GM19099 (cell line): ENCODE data around the gene SWSAP1.

Experiments
- POLR2A ChIP-seq: IDR thresholded peaks from 3 replicates; pipeline ENCODE4 v1.6.1; 2011; ENCODE audit warnings: low read depth; ENCODE audit not compliant: insufficient read length; ENCODE audit errors: extremely low read depth

SWSAP1 gene

GRCh38 chr19:11370744-11371143, 3.7 kb upstream of the SWSAP1 start:
- no peak for TF ChIP-seq POLR2A

GRCh38 chr19:11373166-11373884, 1.1 kb upstream of the SWSAP1 start:
- no peak for TF ChIP-seq POLR2A

- TF ChIP-seq POLR2A: no peak
Observed at GRCh38 chr19:11373885-11374432, 507 bp upstream of the SWSAP1 start.

- TF ChIP-seq POLR2A: peak; percentile 63
Observed at GRCh38 chr19:11375143-11375948, 880 bp downstream of the SWSAP1 start.

GRCh38 chr19:11377237-11377636, 2.8 kb downstream of the SWSAP1 start:
- no peak for TF ChIP-seq POLR2A

GRCh38 chr19:11377756-11378155, 3.3 kb downstream of the SWSAP1 start:
- no peak for TF ChIP-seq POLR2A

GRCh38 chr19:11378319-11379189, 4.1 kb downstream of the SWSAP1 start:
- no peak for TF ChIP-seq POLR2A

GRCh38 chr19:11379857-11380350, 5.4 kb downstream of the SWSAP1 start:
- TF ChIP-seq POLR2A: no peak

GRCh38 chr19:11380653-11381537, 6.4 kb downstream of the SWSAP1 start:
- peak; percentile 86 for TF ChIP-seq POLR2A

- no peak for TF ChIP-seq POLR2A
Observed at GRCh38 chr19:11382898-11383705, 8.6 kb downstream of the SWSAP1 start.

- no peak for TF ChIP-seq POLR2A
Observed at GRCh38 chr19:11383706-11384048, 9.2 kb downstream of the SWSAP1 start.

- TF ChIP-seq POLR2A: no peak
Observed at GRCh38 chr19:11384778-11385129, 10.3 kb downstream of the SWSAP1 start.
